HG02588 (cell line): Measurements from ENCODE around the gene B9D1.

Experiments
- ATAC-seq: cut with Tn5 transposase; IDR thresholded peaks from one replicate; pipeline ENCODE4 v1.9.1; 2021; ENCODE audit warnings: mild to moderate bottlenecking, moderate library complexity; ENCODE audit not compliant: unreplicated experiment

The B9D1 gene

GRCh38 chr17:19327031-19327783 lies 35.3 kb downstream of the B9D1 start:
- no peak for ATAC-seq

- ATAC-seq = no peak
Observed at GRCh38 chr17:19325542-19325941, 37.0 kb downstream of the B9D1 start.

- no peak for ATAC-seq
Observed at GRCh38 chr17:19322861-19323260, 39.7 kb downstream of the B9D1 start.

DNA sequence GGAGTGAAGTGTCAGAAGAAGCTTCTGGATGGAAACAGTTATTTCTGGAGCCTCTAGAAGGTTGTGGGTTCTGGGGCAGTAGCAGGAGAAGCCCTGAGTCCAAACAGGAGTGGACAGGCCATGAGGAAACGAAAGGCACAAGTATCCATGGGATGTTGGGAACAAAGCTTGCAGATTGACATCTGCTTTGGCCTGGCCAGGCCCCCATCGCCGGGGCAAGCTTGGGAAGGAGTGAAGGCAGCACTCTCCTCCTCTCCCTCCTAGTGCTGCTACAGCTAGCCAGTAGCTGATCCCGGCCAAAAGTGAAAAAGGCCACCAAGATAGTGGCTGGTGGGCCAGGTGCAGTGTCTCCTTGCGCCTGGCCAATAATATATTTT lies 40.4 kb downstream of the B9D1 start:
- no peak for ATAC-seq

- no peak for ATAC-seq
Observed at GRCh38 chr17:19321481-19322128, 40.9 kb downstream of the B9D1 start.

DNA sequence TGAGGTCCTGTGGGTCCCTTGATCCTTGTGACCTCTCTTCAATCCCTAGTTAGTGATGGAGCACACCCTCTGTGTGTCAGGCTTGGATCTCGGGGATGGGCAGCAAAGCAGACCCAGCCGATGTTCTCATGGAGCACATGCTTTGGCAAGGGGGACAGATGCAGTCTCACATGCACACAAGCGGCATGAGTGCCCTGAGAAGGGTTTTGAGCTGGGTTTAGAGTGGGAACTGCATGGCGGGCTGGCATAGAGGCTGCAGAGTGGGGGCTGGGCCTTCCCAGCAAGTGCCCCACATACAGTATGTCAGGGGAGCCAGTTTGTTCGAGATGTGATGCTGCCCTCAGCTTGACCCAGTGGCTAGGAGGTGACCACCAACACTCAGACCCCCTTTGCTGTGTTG lies 41.6 kb downstream of the B9D1 start:
- no peak for ATAC-seq

GRCh38 chr17:19319771-19320505 lies 42.6 kb downstream of the B9D1 start:
- no peak for ATAC-seq

- no peak for ATAC-seq
Observed at GRCh38 chr17:19318611-19319010, 43.9 kb downstream of the B9D1 start.

DNA sequence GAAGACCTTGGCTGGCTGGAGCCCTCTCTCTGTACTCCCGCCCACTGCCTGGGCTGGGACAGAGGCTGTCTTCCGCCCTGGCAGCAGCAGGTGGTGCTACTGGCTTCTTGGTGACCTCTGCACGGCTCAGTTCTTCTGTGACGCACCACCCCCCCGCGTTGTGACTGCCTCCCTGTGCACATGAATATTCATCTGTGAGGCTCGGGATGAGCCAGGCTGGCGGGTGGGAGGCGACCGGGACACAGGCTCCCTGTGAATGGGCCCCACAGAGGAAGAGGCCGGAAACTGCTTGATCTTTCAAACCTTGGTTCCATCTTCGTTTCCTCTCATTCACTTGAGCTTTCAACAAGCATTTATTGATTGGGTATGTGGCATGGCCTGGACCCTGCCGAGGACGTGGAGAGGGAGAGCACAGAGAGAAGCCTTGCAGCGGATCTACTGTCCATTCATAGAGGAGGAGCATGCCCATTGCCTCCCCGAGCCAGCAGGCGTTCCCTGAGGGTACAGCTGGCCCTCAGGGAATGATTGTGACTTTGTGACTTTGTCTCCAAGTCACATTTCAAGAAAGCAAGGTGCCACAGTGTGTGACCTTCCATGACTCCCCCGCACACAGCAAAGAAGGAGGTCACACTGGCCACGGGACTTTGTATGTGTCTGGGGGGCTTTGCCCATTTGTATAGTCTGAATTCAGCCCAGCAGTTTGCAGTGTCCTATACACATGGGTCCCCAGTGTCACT lies 45.0 kb downstream of the B9D1 start:
- ATAC-seq = no peak

GRCh38 chr17:19316761-19317358 lies 45.7 kb downstream of the B9D1 start:
- no peak for ATAC-seq

GRCh38 chr17:19315104-19315503 lies 47.4 kb downstream of the B9D1 start:
- no peak for ATAC-seq

- ATAC-seq = no peak
Observed at GRCh38 chr17:19313746-19314651, 48.5 kb downstream of the B9D1 start.

GRCh38 chr17:19313066-19313745 lies 49.3 kb downstream of the B9D1 start:
- no peak for ATAC-seq

DNA sequence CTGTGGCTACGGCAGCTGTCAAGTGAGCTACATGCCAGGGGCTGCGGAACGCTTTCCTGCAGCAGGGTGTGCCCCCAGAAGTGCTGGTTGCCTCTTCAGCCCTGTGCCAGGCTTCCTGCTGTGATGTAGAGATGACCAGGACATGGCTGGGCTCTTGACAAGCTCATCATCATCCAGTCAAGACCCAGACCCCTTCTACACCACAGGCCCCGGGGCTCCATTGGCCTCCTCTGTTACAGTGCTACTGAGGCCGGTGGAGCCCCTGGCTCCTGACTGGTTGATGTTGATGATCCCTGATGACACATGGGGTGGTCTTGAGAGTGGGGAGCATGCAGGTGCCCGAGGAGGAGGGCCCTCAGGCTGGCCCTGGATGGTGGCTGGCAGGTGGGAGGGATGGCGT lies 50.1 kb downstream of the B9D1 start:
- ATAC-seq = no peak

DNA sequence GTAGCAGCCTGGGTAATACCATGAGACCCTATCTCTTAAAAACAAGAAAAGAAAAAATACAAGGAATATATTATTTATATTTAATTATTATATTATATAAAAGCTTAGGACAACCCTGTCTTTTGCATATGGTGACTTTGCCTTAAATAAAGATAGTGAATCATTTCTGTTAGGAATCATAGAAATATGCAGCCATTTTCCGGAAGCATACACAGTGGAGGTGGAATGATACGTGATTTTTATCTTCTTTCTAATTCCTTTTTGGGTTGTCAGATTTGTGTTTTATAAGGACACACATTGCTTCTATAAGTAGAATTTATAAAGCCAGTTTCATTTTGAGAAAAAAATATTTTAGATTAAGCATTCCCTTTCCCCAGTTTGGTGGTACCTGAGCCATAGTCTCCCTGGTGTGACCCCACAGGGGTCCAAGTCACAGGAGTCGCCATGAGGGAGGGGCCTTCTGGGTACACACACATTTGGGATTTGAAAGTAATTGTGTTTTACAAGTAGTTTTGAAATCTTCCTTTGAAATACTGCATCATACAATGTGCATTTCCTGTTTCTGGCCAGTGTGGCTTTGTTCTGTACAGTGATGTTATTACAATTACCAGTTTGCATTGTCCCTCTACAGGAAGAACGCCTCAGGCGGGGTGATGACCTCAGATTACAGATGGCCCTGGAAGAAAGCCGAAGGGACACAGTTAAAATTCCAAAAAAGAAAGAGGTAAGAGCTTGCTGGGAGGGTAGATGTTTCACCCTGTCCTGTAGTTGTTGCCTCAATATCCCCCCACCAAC lies 50.9 kb downstream of the B9D1 start:
- no peak for ATAC-seq

- no peak for ATAC-seq
Observed at GRCh38 chr17:19311016-19311415, 51.5 kb downstream of the B9D1 start.

DNA sequence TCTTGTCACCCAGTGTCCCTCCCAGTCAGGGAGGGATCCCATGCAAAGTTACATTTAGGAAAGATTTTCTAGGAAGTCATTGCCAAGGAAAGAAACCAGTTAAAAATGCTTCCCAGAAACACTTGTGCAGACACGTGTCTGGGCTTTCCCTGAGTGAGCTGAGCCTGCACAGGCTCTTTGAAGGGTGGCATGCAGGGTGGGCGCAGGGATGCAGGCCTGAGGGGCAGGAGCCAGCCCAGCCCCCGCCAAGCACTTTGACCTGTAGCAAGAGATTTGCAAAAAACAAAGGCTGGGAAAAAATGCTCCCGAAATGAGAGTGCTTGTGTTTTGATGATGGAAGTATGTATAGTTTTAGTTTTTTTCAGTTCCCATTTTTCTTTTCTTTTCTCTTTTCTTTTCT lies 52.4 kb downstream of the B9D1 start:
- ATAC-seq = no peak

DNA sequence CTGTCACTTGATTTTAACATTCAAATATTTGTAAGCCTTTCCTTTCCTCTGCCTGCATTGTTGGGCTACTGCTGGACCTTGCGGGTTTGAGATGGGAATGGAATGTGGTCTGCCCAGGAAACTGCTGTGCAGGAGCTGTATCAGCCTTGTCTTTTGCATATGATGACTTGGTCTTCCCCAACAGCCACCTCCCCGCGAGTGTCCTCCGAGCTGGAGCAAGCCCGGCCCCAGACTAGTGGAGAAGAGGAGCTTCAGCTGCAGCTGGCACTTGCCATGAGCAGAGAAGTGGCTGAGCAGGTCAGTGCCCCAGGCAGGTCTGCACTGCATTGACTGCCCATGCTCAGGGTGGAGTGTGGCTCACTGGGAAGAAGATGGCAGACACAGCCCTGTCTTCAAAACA lies 52.8 kb downstream of the B9D1 start:
- ATAC-seq = no peak

- ATAC-seq = no peak
Observed at GRCh38 chr17:19308398-19308797, 54.1 kb downstream of the B9D1 start.
